Progenitor cell of endocrine pancreas (in vitro differentiated cells): ENCODE measurements around the gene STK16. TPM values are rescaled to one million over a fixed set of nuclear protein-coding genes. Genes with fewer than 3 reads are reported as not detected.

Experiments used
- DNase-seq: peaks from one replicate; pipeline ENCODE4 v3.0.0; 2021; ENCODE audit warnings: low spot score; ENCODE audit not compliant: unreplicated experiment
- H3K27ac Mint-ChIP-seq: 2 replicates; pipeline ENCODE4 v1.8.0; 2021; ENCODE audit warnings: mild to moderate bottlenecking, moderate library complexity, mixed read lengths
- H3K27me3 Mint-ChIP-seq: 2 replicates; pipeline ENCODE4 v1.8.0; 2021; ENCODE audit warnings: mixed read lengths
- H3K36me3 Mint-ChIP-seq: 2 replicates; pipeline ENCODE4 v1.8.0; 2022; ENCODE audit warnings: mixed read lengths; ENCODE audit not compliant: insufficient read depth
- H3K4me1 Mint-ChIP-seq: 2 replicates; pipeline ENCODE4 v1.8.0; 2021; ENCODE audit warnings: low read depth, mixed read lengths
- H3K4me3 Mint-ChIP-seq: 2 replicates; pipeline ENCODE4 v1.8.0; 2021; ENCODE audit warnings: low read depth, mild to moderate bottlenecking, moderate library complexity, mixed read lengths
- H3K9me3 Mint-ChIP-seq: 2 replicates; pipeline ENCODE4 v1.8.0; 2021; ENCODE audit warnings: low read depth, mixed read lengths
- CTCF ChIP-seq: fragments of 200-600 bp; sonication (generic); IDR thresholded peaks from one replicate; pipeline ENCODE4 v1.5.0; 2021; ENCODE audit warnings: antibody characterized with exemption, mild to moderate bottlenecking; ENCODE audit not compliant: unreplicated experiment
- microRNA-seq: library from miRNA; unstranded; fragments of <30 nt; microRNA quantifications from one replicate; pipeline ENCODE4 v1.1.0, GENCODE V29; 2020; ENCODE audit warnings: borderline number of aligned reads; ENCODE audit not compliant: unreplicated experiment
- total RNA-seq: library from RNA; stranded (reverse); gene quantifications from 2 replicates; pipeline ENCODE4 v1.2.1, GENCODE V29; 2021

STK16 gene
- total RNA-seq, 1 donor from 2014 or later = 23.2 TPM

GRCh38 chr2:219297766-219298456 is 52.6 kb downstream of the STK16 start:
- Mint-ChIP-seq H3K9me3 (no peaks in the 10 kb centered on the region), H3K27ac (no peak overlapping the region), H3K4me3 (no peak overlapping the region), H3K27me3 (peaks cover 51% of the 10 kb centered on the region), H3K36me3 (no peaks in the 10 kb centered on the region), H3K4me1 (peaks cover 3% of the 10 kb centered on the region)
- DNase-seq = no peak
- no peak for TF ChIP-seq CTCF

- Mint-ChIP-seq H3K9me3 (no peaks in the 10 kb centered on the region), H3K27ac (no peak overlapping the region), H3K4me1 (peaks cover 3% of the 10 kb centered on the region), H3K27me3 (peaks cover 61% of the 10 kb centered on the region), H3K4me3 (no peak overlapping the region), H3K36me3 (no peaks in the 10 kb centered on the region)
- peak; percentile 85 for DNase-seq
- peak; percentile 98 for TF ChIP-seq CTCF
Observed at GRCh38 chr2:219298759-219299371, 53.6 kb downstream of the STK16 start.

- no peak overlapping the region for H3K27ac Mint-ChIP-seq
- no peak overlapping the region for H3K4me3 Mint-ChIP-seq
- no peak for DNase-seq
- TF ChIP-seq CTCF = no peak
- H3K9me3 Mint-ChIP-seq = no peaks in the 10 kb centered on the region
- H3K27me3 Mint-ChIP-seq = peaks cover 66% of the 10 kb centered on the region
- peaks cover under 1% of the 10 kb centered on the region for H3K4me1 Mint-ChIP-seq
- no peaks in the 10 kb centered on the region for H3K36me3 Mint-ChIP-seq
Observed at GRCh38 chr2:219299372-219299760, 54.1 kb downstream of the STK16 start.

Small RNAs within 50 kb of the gene (microRNA-seq; reads per million reads assigned to microRNA genes)
- gene MIR153-1 = 1.8 reads per million

Other genes with a start within 250 kb of the STK16 start
- 0.65 and 0.67 TPM in 2 replicates for gene CFAP65, start 204.0 kb upstream of the STK16 start, total RNA-seq
- 17.3 and 24.1 TPM in 2 replicates for gene IHH, start 184.6 kb upstream of the STK16 start, total RNA-seq
- 15.4 and 17.7 TPM in 2 replicates for gene NHEJ1, start 84.7 kb upstream of the STK16 start, total RNA-seq
- 1.7 and 2.8 TPM in 2 replicates for gene SLC23A3, start 75.5 kb upstream of the STK16 start, total RNA-seq
- 38.9 and 40.8 TPM in 2 replicates for gene CNPPD1, start 68.6 kb upstream of the STK16 start, total RNA-seq
- 77.0 and 77.4 TPM in 2 replicates for gene RETREG2, start 67.2 kb upstream of the STK16 start, total RNA-seq
- 29.3 and 29.6 TPM in 2 replicates for gene ZFAND2B, start 38.7 kb upstream of the STK16 start, total RNA-seq
- gene ABCB6, start 26.5 kb upstream of the STK16 start, total RNA-seq = 26.7 and 29.9 TPM in 2 replicates
- 40.6 and 43.6 TPM in 2 replicates for gene ATG9A, start 15.8 kb upstream of the STK16 start, total RNA-seq
- gene ANKZF1, start 15.7 kb upstream of the STK16 start, total RNA-seq = 64.3 and 66.7 TPM in 2 replicates
- 11.8 and 13.5 TPM in 2 replicates for gene GLB1L, start within 50 bp of the STK16 start, total RNA-seq
- not detected in 2 replicates for gene TUBA4B, start 7.8 kb downstream of the STK16 start, total RNA-seq
- 8.3 and 9.1 TPM in 2 replicates for gene TUBA4A, start 8.4 kb downstream of the STK16 start, total RNA-seq
- 66.2 and 69.5 TPM in 2 replicates for gene DNAJB2, start 33.9 kb downstream of the STK16 start, total RNA-seq
- gene PTPRN, start 63.9 kb downstream of the STK16 start, total RNA-seq = 30.2 and 30.5 TPM in 2 replicates
- not detected in 2 replicates for gene RESP18, start 87.3 kb downstream of the STK16 start, total RNA-seq
- 36.0 and 47.0 TPM in 2 replicates for gene DNPEP, start 142.4 kb downstream of the STK16 start, total RNA-seq
- not detected in 2 replicates for gene DES, start 172.9 kb downstream of the STK16 start, total RNA-seq
- gene SPEG, start 189.4 kb downstream of the STK16 start, total RNA-seq = 15.1 and 15.5 TPM in 2 replicates